ENCODE data around the gene GOSR1. TPM values are rescaled to one million over a fixed set of nuclear protein-coding genes. Genes with fewer than 3 reads are reported as not detected.
"Not testable (repeated sequence)": the region's sequence is repeated elsewhere in the genome, so short reads cannot be mapped to it uniquely, and the experiment has no call there.

GOSR1 gene
- total and polyA plus RNA-seq, 11 donors = 8.9 to 39.7 (median 29.8) TPM

DNA sequence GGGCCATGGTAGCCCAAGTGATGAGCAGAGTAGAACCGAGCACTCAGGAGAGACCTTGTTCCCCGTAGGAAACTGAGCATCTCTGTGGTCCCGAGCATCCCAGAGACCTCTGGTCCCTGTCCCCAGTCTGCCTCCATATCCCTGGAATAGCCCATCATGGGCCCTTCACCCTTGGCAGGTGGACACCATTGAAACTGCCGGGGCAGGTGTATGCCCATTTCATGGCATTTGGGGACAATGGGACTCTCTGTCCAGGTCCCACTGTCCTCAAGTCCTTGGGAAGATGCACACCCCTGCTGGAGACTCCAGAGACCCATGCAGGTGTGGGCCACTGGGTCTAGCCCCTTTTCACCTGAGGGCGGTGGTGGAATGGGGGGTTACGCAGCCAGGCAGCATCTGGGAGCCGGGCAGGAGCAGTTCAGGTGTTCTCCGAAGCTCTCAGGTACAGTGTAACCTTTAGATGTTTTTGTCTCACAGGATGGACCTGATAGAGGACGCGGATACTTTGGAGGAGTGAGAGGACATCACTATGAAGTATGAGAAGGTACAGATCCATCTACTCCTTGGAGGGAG is 75.9 kb downstream of the GOSR1 start:
- Histone ChIP-seq H3K9me3 (no peaks in the 10 kb centered on the region), H3K4me3 (no peak overlapping the region), H3K27ac (no peak overlapping the region), H3K27me3 (no peaks in the 10 kb centered on the region), H3K4me1 (no peaks in the 10 kb centered on the region), H3K36me3 (no peaks in the 10 kb centered on the region)
- DNase-seq (no peak), ATAC-seq (no peak)
- intact Hi-C loops (cut with DNase I) = loop anchor here in 1 of 10 donors (10.0 kb wide), 1 partner anchor 208 kb away; no protein-coding TSS in a partner anchor
- 94 to 97% (median 96%) methylated on average over 8 to 10 of the region's 10 CpGs for WGBS, 4 donors
- TF ChIP-seq POLR2A (IDR thresholded peaks at IDR 0.05) = no peak
- TF ChIP-seq, protein P1, sequence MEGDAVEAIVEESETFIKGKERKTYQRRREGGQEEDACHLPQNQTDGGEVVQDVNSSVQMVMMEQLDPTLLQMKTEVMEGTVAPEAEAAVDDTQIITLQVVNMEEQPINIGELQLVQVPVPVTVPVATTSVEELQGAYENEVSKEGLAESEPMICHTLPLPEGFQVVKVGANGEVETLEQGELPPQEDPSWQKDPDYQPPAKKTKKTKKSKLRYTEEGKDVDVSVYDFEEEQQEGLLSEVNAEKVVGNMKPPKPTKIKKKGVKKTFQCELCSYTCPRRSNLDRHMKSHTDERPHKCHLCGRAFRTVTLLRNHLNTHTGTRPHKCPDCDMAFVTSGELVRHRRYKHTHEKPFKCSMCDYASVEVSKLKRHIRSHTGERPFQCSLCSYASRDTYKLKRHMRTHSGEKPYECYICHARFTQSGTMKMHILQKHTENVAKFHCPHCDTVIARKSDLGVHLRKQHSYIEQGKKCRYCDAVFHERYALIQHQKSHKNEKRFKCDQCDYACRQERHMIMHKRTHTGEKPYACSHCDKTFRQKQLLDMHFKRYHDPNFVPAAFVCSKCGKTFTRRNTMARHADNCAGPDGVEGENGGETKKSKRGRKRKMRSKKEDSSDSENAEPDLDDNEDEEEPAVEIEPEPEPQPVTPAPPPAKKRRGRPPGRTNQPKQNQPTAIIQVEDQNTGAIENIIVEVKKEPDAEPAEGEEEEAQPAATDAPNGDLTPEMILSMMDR (IDR thresholded peaks at IDR 0.05) = no peak

DNA sequence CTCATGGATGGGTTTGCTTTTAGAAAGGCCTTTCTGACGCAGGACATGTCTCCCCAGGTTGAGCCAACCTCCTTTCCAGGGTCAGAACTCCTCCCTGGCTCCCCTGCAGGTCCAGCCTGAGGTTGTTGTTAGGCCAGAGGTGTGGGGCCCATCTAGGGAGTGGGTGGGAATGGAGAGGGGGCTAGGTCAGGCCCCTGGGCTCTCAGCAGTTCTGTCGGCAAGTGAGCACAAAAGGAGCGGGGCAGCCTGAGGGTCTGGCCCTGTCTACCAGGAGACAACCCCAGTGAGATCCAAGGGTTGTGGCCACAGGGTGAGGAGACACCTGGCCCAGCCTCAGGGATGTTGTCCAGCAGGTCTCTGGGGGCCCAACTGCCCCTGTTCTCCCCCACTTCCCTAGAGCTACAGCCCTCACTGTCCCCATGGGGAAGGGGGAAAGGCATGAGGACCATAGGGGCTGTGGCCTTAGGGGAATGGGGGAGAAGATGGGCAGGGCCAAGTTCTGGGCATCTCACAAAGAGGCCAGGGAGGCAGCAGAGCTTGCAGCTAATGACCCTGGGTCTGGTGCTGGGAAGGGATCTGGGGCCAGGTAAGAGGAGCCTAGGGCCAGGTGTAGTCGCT is 76.7 kb downstream of the GOSR1 start:
- WGBS, 4 donors = 91 to 100% (median 96%) methylated on average over 3 to 4 of the region's 4 CpGs
- DNase-seq = not testable (repeated sequence)

DNA sequence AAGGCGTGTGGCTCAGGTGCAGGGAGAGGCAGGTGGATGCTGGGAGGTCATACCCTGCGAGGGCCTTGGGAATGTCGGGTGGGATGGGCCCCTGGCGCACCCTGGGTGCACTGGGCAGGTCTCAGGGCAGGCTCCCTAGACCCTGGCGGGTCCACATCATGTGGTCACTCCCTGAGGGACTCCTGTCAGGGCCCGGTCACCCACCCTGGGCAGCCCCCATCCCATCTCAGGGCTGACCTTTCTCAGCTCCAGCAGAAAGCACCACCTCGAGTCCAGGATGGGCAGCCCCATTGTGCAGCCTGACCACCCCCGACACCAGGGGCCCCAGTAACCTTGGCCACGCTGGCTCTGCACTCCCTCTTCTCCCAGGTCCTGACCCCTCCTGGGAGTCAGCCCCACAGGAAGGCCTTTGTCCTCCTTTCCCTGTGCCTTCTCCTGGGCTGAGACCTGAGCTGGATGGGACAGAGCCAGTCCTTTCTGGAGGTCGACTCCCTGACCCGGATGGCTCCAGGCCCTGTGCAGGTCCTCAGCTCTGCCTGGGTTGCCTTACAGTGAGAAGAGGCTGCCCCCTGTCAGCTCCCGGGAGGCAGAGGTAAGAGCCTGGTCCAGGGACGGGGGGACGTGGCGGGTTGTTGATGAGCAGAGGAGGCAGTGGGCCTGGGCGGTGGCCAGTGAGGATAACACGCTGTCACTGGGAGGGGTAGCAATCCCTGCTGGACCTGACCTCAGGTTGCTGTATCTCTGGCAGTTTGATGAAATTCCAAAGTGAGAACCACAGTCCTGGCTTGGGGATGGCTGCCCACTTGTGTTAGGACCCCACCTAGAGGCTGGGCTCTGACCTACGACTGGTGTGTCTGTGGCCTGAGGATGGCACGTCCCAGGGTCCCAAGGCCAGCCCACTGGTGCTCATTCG is 77.9 kb downstream of the GOSR1 start:
- DNase-seq = no peak
- intact Hi-C loops (cut with DNase I) = loop anchor here in 1 of 10 donors (10.0 kb wide), 1 partner anchor 210 kb away; no protein-coding TSS in a partner anchor
- whole genome bisulfite sequencing, 4 donors = 79 to 82% (median 80%) methylated on average over 10 to 20 of the region's 20 CpGs
- peak in 2 of 4 donors; percentile 19 to 34 for ATAC-seq
- Histone ChIP-seq H3K4me3 (no peak overlapping the region), H3K4me1 (no peaks in the 10 kb centered on the region), H3K27me3 (no peaks in the 10 kb centered on the region), H3K36me3 (no peaks in the 10 kb centered on the region), H3K9me3 (no peaks in the 10 kb centered on the region), H3K27ac (no peak overlapping the region)
- TF ChIP-seq, protein P1 (IDR thresholded peaks at IDR 0.05) = peak in 9 of 12 donors; percentile 5 to 27 (median 16)
- TF ChIP-seq POLR2A (IDR thresholded peaks at IDR 0.05) = no peak

More for the DNA sequence above, 76.7 kb downstream of the GOSR1 start:
- not testable (repeated sequence) for H3K27me3 ChIP-seq, H3K9me3 ChIP-seq, H3K4me3 ChIP-seq, H3K4me1 ChIP-seq, ATAC-seq, H3K27ac ChIP-seq, H3K36me3 ChIP-seq
- intact Hi-C loops (cut with DNase I) = loop anchor here in 1 of 10 donors (10.0 kb wide), 1 partner anchor 209 kb away; no protein-coding TSS in a partner anchor

DNA sequence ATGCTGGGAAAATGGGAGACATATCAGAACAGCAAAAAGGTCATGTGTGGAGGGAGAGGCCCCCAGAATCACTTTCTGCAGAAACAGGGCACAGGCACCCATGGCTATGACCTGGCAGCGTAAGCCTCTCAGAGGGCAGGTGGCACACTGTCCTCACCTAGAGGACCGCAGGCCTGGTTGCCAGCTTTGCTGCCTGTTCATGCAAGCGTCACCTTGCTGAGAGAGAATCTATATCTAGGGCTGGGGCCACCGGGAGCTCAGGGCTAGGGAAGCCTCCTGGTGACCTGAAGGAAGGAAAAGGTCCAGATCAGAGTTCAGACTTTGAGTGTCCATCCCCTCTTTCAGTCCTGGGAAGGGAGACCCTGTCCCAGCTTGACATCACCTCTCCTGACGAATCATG is 78.7 kb downstream of the GOSR1 start:
- Histone ChIP-seq H3K27me3 (no peaks in the 10 kb centered on the region), H3K4me3 (no peak overlapping the region), H3K4me1 (no peaks in the 10 kb centered on the region), H3K9me3 (no peaks in the 10 kb centered on the region), H3K27ac (no peak overlapping the region), H3K36me3 (no peaks in the 10 kb centered on the region)
- ATAC-seq (no peak), DNase-seq (no peak)
- no peak for TF ChIP-seq POLR2A (IDR thresholded peaks at IDR 0.05)
- TF ChIP-seq, protein P1 (IDR thresholded peaks at IDR 0.05) = no peak
- intact Hi-C loops (cut with DNase I) = loop anchor here in 1 of 10 donors (10.0 kb wide), 1 partner anchor 211 kb away; no protein-coding TSS in a partner anchor
- 84 to 92% (median 90%) methylated on average over 4 to 5 of the region's 5 CpGs for WGBS, 4 donors
